HepG2 (cell line): ENCODE results near the gene AQP12A. TPM values are rescaled to one million over a fixed set of nuclear protein-coding genes. Genes with fewer than 3 reads are reported as not detected.

Source experiments
- ATAC-seq: fragments of 200-7000 bp; cut with Tn5 transposase; 3 replicates; pipeline ENCODE4 v1.9.1; 2020; ENCODE audit warnings: mild to moderate bottlenecking, moderate library complexity
- BruUV-seq: library from RNA; stranded (reverse); fragments of 400-500 nt; replicated peaks from 2 replicates; lab custom pipeline; 2021; lab: Mats Ljungman, UMichigan
- CTCF ChIA-PET: fragments of 300-600 bp; formaldehyde crosslinking; extraction: SDS; loops from one replicate; lab custom pipeline; 2021; ENCODE audit warnings: low total read pairs, inconsistent platforms, low intra/inter-chr PET ratio; lab: Yijun Ruan, JAX
- POLR2A ChIA-PET: fragments of 350-600 bp; sonication (Branson Sonifier 250); formaldehyde crosslinking; loops from one replicate; lab custom pipeline; 2020; ENCODE audit warnings: antibody characterized with exemption, inconsistent platforms; lab: Yijun Ruan, JAX
- DNase-seq: peaks from one replicate; pipeline ENCODE4 v3.0.0-alpha.2; 2015; ENCODE audit warnings: low spot score
- FAIRE-seq: peaks from 3 replicates; lab custom pipeline; 2011; peaks lifted over from hg19 to GRCh38; lab: Jason Lieb, UNC
- H2AFZ ChIP-seq: one replicate; pipeline ENCODE4 v1.6.1; 2011; ENCODE audit warnings: low read length, inconsistent platforms
- H3K27ac ChIP-seq: fragments of 300-600 bp; 3 replicates; pipeline ENCODE4 v1.8.0; 2011; ENCODE audit warnings: mixed run types, mild to moderate bottlenecking, mixed read lengths, low read length, inconsistent platforms; ENCODE audit not compliant: insufficient read depth; ENCODE audit errors: extremely low read length
- H3K27me3 ChIP-seq, 2 experiments: fragments of 200-600 bp in 1 of 2; 2 replicates in 1 of 2; 3 replicates in 1 of 2; pipeline versions ENCODE4 v1.6.0 to v1.8.0; 2011; ENCODE audit warnings: low read length in 2 of 2, mild to moderate bottlenecking in 2 of 2, moderate library complexity in 2 of 2, inconsistent platforms in 1 of 2; ENCODE audit not compliant: insufficient read depth in 2 of 2, control insufficient read depth in 1 of 2
- H3K36me3 ChIP-seq, 2 experiments: fragments of 200-600 bp in 1 of 2; replicated peaks in 1 of 2; 2 replicates in 1 of 2; 3 replicates in 1 of 2; pipeline versions ENCODE4 v1.5.1 to v1.8.0; 2011; ENCODE audit warnings: low read length in 2 of 2, inconsistent platforms in 1 of 2; ENCODE audit not compliant: insufficient read depth in 2 of 2, control insufficient read depth in 1 of 2
- H3K4me1 ChIP-seq: 2 replicates; pipeline ENCODE4 v1.5.1; 2012; ENCODE audit warnings: low read length, inconsistent platforms; ENCODE audit not compliant: insufficient read depth
- H3K4me2 ChIP-seq: 2 replicates; pipeline ENCODE4 v1.6.0; 2011; ENCODE audit warnings: low read depth, low read length, inconsistent platforms
- H3K4me3 ChIP-seq, 3 experiments: fragments of 200-600 bp in 1 of 3; sonication (generic), shearing (Covaris generic) in 1 of 3; replicated peaks in 1 of 3; 2 replicates each; pipeline ENCODE4 v1.5.1; 2011 to 2016; ENCODE audit warnings: low read length in 3 of 3, inconsistent platforms in 2 of 3, low read depth in 2 of 3, mild to moderate bottlenecking in 2 of 3, control low read depth in 1 of 3, mixed read lengths in 1 of 3; ENCODE audit not compliant: insufficient read depth in 1 of 3
- H3K79me2 ChIP-seq: one replicate; pipeline ENCODE4 v1.6.1; 2011; ENCODE audit warnings: low read length, inconsistent platforms; ENCODE audit not compliant: insufficient read depth
- H3K9ac ChIP-seq: 2 replicates; pipeline ENCODE4 v1.6.0; 2011; ENCODE audit warnings: mild to moderate bottlenecking, low read depth, low read length, inconsistent platforms; ENCODE audit not compliant: insufficient read depth
- H3K9me3 ChIP-seq: 2 replicates; pipeline ENCODE4 v1.5.1; 2012; ENCODE audit warnings: mild to moderate bottlenecking, low read length
- H4K20me1 ChIP-seq: 2 replicates; pipeline ENCODE4 v1.6.0; 2011; ENCODE audit warnings: inconsistent platforms, mild to moderate bottlenecking, low read length, moderate library complexity; ENCODE audit not compliant: insufficient read depth
- CBFB ChIP-seq: sonication (generic); formaldehyde crosslinking; IDR thresholded peaks from 2 replicates; pipeline ENCODE4 v1.4.0; 2020; ENCODE audit warnings: missing genetic modification reagents
- ETV5 ChIP-seq: IDR thresholded peaks from 2 replicates; pipeline ENCODE4 v1.6.1; 2018; ENCODE audit warnings: missing biosample characterization, missing genetic modification reagents, inconsistent platforms, borderline replicate concordance
- HNRNPL ChIP-seq: fragments of 200-400 bp; formaldehyde crosslinking; IDR thresholded peaks from 2 replicates; pipeline ENCODE4 v1.6.1; 2017; ENCODE audit warnings: mild to moderate bottlenecking, low read depth, low read length
- MBD4 ChIP-seq: IDR thresholded peaks from 2 replicates; pipeline ENCODE4 v1.6.1; 2012; ENCODE audit warnings: low read length, inconsistent platforms, borderline replicate concordance
- NFKBIZ ChIP-seq: IDR thresholded peaks from 2 replicates; pipeline ENCODE4 v1.6.1; 2018; ENCODE audit warnings: missing genetic modification reagents, missing compliant biosample characterization
- TEAD3 ChIP-seq: optimal IDR thresholded peaks from 2 replicates; pipeline ENCODE3; 2016; ENCODE audit warnings: borderline replicate concordance
- ZNF772 ChIP-seq: sonication (generic); formaldehyde crosslinking; IDR thresholded peaks from 2 replicates; pipeline ENCODE4 v1.5.0; 2020; ENCODE audit warnings: mild to moderate bottlenecking, missing genetic modification reagents
- WGBS: methylation state at CpG from one replicate; pipeline ENCODE4 v1.1.6; 2017; ENCODE audit warnings: low lambda C conversion rate; 5-methylcytosine and 5-hydroxymethylcytosine counted together
- in situ Hi-C: cut with HindIII; loops from 2 replicates; pipeline ENCODE4 v1.10.0; 2017; ENCODE audit warnings: low pct_unique_long_range_greater_than_20kb; ENCODE audit not compliant: extremely low pct_ligation_motif_present
- intact Hi-C: fragments of 100-400 bp; cut with micrococcal nuclease; formaldehyde crosslinking; loops from one replicate; pipeline ENCODE4 v1.10.0; 2022; ENCODE audit not compliant: unreplicated experiment
- polyA plus RNA-seq, 8 experiments: library from polyadenylated mRNA; depleted of rRNA in 3 of 8; stranded (reverse) in 7 of 8; unstranded in 1 of 8; fragments of >200 nt; fragmentation: Illumina TruSeq in 4 of 8; extraction: Trizol in 4 of 8; gene quantifications; 2 replicates each; pipeline versions ENCODE4 v1.2.1 to v1.2.3, GENCODE V29; 2011 to 2016; ENCODE audit warnings: low read depth in 4 of 8, missing spikeins in 1 of 8, mixed read lengths in 1 of 8; ENCODE audit not compliant: insufficient read depth in 1 of 8
- total RNA-seq, 5 experiments: library from RNA; depleted of rRNA; stranded (reverse); fragments of >200 nt; fragmentation: Illumina TruSeq; extraction: Trizol; gene quantifications; 2 replicates each; pipeline ENCODE4 v1.2.3, GENCODE V29; 2016; ENCODE audit warnings: low read depth in 1 of 5
- TF ChIP-seq, protein P1 (sequence below): sonication (generic); formaldehyde crosslinking; IDR thresholded peaks from 2 replicates; pipeline ENCODE4 v1.9.0; 2022; ENCODE audit warnings: missing genetic modification reagents, mild to moderate bottlenecking, borderline replicate concordance

The AQP12A gene
- total and polyA plus RNA-seq, 2 of the 13 experiments (the other 11 are each of a cell fraction or from before 2014, with no cell fraction given), result not detected

DNA sequence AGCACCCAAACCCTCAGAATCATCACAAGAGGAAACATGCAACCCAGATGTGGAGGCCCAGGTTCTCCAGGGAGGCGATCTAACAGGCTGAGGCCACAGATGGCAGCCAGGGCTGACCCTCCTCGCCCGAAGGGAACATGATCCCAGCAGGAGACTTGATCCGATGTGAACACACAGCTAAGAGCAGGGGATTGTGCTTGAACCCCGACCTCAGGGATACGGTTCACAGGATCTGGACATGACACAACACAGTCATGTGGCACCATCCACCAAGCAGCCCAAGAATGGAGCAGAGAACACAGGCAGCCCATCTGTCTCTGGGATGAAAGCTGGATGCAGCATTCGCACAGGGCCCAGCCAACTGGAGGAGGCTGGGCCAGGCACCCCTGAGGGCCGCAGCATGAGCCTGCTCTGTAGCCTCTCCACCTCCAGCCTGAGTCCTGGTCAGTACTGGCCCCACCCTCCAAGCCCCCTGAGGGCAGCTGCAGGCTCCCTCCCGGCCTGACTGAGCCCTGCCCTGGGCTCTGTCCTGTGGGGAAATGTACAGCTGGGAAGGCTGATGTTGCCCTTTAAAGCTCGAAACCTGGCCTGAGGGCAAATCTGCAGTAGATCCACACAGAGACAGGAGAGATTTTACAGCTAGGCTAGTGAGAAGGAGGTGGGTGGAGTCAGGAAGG, 39.0 kb downstream of the AQP12A start:
- in situ Hi-C loops (no loop called here), intact Hi-C loops (no loop called here)
- no peaks in the 10 kb centered on the region for H3K79me2 ChIP-seq
- no peaks in the 10 kb centered on the region for H3K9me3 ChIP-seq
- no peak for ATAC-seq
- no peak overlapping the region for H3K4me3 ChIP-seq
- TF ChIP-seq, protein P1, sequence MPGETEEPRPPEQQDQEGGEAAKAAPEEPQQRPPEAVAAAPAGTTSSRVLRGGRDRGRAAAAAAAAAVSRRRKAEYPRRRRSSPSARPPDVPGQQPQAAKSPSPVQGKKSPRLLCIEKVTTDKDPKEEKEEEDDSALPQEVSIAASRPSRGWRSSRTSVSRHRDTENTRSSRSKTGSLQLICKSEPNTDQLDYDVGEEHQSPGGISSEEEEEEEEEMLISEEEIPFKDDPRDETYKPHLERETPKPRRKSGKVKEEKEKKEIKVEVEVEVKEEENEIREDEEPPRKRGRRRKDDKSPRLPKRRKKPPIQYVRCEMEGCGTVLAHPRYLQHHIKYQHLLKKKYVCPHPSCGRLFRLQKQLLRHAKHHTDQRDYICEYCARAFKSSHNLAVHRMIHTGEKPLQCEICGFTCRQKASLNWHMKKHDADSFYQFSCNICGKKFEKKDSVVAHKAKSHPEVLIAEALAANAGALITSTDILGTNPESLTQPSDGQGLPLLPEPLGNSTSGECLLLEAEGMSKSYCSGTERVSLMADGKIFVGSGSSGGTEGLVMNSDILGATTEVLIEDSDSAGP (CRISPR knock-in tag), result peak; percentile 37; the same call in 1 of the 2 replicates
- TF ChIP-seq ZNF772 (CRISPR knock-in tag), result no peak
- no peak for FAIRE-seq
- H4K20me1 ChIP-seq, result no peaks in the 10 kb centered on the region
- peaks cover 48 to 95% of the 10 kb centered on the region in 2 experiments for H3K27me3 ChIP-seq
- H3K9ac ChIP-seq, result no peak overlapping the region
- no peaks in the 10 kb centered on the region for H3K36me3 ChIP-seq
- no peaks in the 10 kb centered on the region for H3K4me1 ChIP-seq
- 2% methylated on average over 6 of the region's 10 CpGs for WGBS
- BruUV-seq, result no TSS peak
- DNase-seq, result no peak
- ChIA-PET CTCF (no interaction called here), POLR2A (no interaction called here)
- H3K4me2 ChIP-seq, result no peak overlapping the region
- H3K27ac ChIP-seq, result no peak overlapping the region
- no peak overlapping the region for H2AFZ ChIP-seq

DNA sequence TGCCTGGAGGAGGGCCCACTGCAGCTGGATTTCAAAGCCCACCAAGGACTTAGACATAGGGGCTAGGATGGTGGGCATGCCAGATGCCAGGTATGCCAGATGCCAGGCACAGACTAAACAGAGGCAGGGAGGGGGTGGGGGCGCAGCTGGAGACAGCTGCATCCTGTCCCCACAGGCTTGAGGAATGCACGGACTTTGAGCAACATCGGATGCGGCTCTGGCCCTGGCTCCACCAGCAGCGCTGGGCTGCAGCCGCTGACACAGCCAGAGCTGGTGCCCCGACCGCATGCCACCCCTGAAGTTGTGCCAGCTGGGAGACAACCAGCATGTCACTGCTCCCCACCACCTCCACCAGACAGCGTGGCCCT, 39.5 kb downstream of the AQP12A start:
- BruUV-seq, result no TSS peak
- Histone ChIP-seq H3K27ac (no peak overlapping the region), H3K4me3 (no peak overlapping the region), H3K9me3 (no peaks in the 10 kb centered on the region), H3K4me1 (no peaks in the 10 kb centered on the region), H3K36me3 (no peaks in the 10 kb centered on the region), H3K4me2 (no peak overlapping the region), H4K20me1 (no peaks in the 10 kb centered on the region), H3K79me2 (no peaks in the 10 kb centered on the region), H3K9ac (no peak overlapping the region), H3K27me3 (peaks cover 51 to 95% of the 10 kb centered on the region in 2 experiments), H2AFZ (no peak overlapping the region)
- 0% methylated on average over 2 of the region's 9 CpGs for WGBS
- intact Hi-C loops, result no loop called here
- ATAC-seq (peak; percentile 55), DNase-seq (no peak), FAIRE-seq (no peak)
- POLR2A ChIA-PET, result no interaction called here
- TF ChIP-seq ETV5 (peak; percentile 24; the same call in 1 of the 2 replicates), MBD4 (no peak), HNRNPL (peak; percentile 84; the same call in 1 of the 2 replicates), TEAD3 (CRISPR knock-in tag) (peak; percentile 33), CBFB (no peak), NFKBIZ (CRISPR knock-in tag) (no peak)
- CTCF ChIA-PET, result no interaction called here
- in situ Hi-C loops, result no loop called here
